ENCODE data around the gene IL4.

- TF ChIP-seq ATF3 (CRISPR knock-in tag; conservative IDR thresholded peaks at IDR 0.05), result no peak
- TF ChIP-seq CREB1 (CRISPR knock-in tag; IDR thresholded peaks at IDR 0.05), result no peak
- no peak for TF ChIP-seq USF1 (CRISPR knock-in tag; IDR thresholded peaks at IDR 0.05)
- TF ChIP-seq KAT7 (CRISPR knock-in tag; IDR thresholded peaks at IDR 0.05; ENCODE audit: borderline replicate concordance), result no peak
- no peak for TF ChIP-seq CTCF (IDR thresholded peaks at IDR 0.05)
- no peak for TF ChIP-seq CDX4 (CRISPR knock-in tag; IDR thresholded peaks at IDR 0.05; ENCODE audit: borderline replicate concordance)
- TF ChIP-seq IRF1 (CRISPR knock-in tag; IDR thresholded peaks at IDR 0.05), result no peak
- no peak for TF ChIP-seq ZNF532 (CRISPR knock-in tag; IDR thresholded peaks at IDR 0.05; ENCODE audit: borderline replicate concordance)
- no peak for TF ChIP-seq USF2 (CRISPR knock-in tag; IDR thresholded peaks at IDR 0.05)
- TF ChIP-seq NR2C2 (CRISPR knock-in tag; IDR thresholded peaks at IDR 0.05), result no peak
- no peak for TF ChIP-seq ZBTB43 (CRISPR knock-in tag; IDR thresholded peaks at IDR 0.05)
- no peak for TF ChIP-seq JUN (CRISPR knock-in tag; IDR thresholded peaks at IDR 0.05)
- no peak for TF ChIP-seq NR3C1 (CRISPR knock-in tag; conservative IDR thresholded peaks at IDR 0.05; ENCODE audit: low read depth)
These were observed 10.6 kb upstream of the IL4 start for GRCh38 chr5:132662925-132663770.

Data from WTC11 (cell line).